H1 (cell line): ENCODE data around the gene KCNC4.

ENCODE experiments used
- CHD1 ChIP-seq: IDR thresholded peaks from 2 replicates; pipeline ENCODE4 v1.6.1; 2012; ENCODE audit warnings: low read depth, low read length, improper control_type of control experiment
- CTCF ChIP-seq, 3 experiments: IDR thresholded peaks; 1 replicate in 2 of 3; 2 replicates in 1 of 3; pipeline versions ENCODE4 v1.5.1 to v1.6.1; 2011; ENCODE audit warnings: low read length in 3 of 3, mild to moderate bottlenecking in 3 of 3, inconsistent platforms in 2 of 3, low read depth in 1 of 3, moderate library complexity in 1 of 3; ENCODE audit not compliant: insufficient read depth in 1 of 3; ENCODE audit errors: control extremely low read depth in 1 of 3

DNA sequence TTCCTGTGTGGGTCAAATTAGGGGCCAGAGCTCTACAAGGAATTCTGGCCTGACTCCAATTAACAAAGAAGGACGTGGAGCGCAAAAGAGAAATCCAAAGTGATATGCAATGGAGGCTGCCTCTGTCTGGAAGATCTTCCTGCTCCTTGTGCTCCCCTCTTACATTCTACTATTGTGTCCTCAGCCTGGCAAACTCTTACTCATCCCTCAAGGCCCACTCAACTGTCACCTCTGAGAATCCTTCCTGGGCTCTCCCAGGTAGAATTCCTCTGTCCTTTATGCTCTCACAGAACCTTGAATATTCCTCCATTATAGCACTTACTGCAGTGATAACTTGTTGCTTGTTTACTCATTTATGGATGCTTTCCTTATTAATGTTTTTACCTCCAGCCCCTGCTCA, 31.4 kb downstream of the KCNC4 start:
- TF ChIP-seq CTCF (IDR thresholded peaks at IDR 0.05; ENCODE audit: control extremely low read depth in 1 of 3, insufficient read depth in 1 of 3, low read depth in 1 of 3, low read length in 3 of 3) (no peak), CHD1 (no peak)
